Fibroblast of lung (primary cell): ENCODE measurements around the gene EHMT1.

ENCODE experiments used
- CTCF ChIP-seq, 2 donors: IDR thresholded peaks in 1 of 2; conservative IDR thresholded peaks in 1 of 2; 1 replicate in 1 of 2; 2 replicates in 1 of 2; pipeline ENCODE4 v1.5.1; 2011 to 2012; ENCODE audit warnings: low read length in 2 of 2, control low read depth in 1 of 2, inconsistent platforms in 1 of 2, low read depth in 1 of 2, mild to moderate bottlenecking in 1 of 2
- EZH2 ChIP-seq: IDR thresholded peaks from 2 replicates; pipeline ENCODE4 v1.5.1; 2012; ENCODE audit warnings: low read length, control low read depth, mild to moderate bottlenecking; ENCODE audit errors: missing control alignments

GRCh38 chr9:137813651-137814415, 195.0 kb downstream of the EHMT1 start:
- no peak for TF ChIP-seq CTCF (conservative IDR thresholded peaks at IDR 0.05 in 1 of 2, IDR thresholded peaks at IDR 0.05 in 1 of 2; ENCODE audit: low read depth in 1 of 2, low read length in 2 of 2)
- no peak for TF ChIP-seq EZH2
